HG03354 (cell line): ENCODE data around the gene SLC6A3.
A peak's percentile ranks its signal among the peaks of the same experiment; 100 is the strongest.

Source experiments
- ATAC-seq: cut with Tn5 transposase; IDR thresholded peaks from one replicate; pipeline ENCODE4 v1.9.1; 2021; ENCODE audit warnings: mild to moderate bottlenecking; ENCODE audit not compliant: unreplicated experiment, poor library complexity, severe bottlenecking

Gene SLC6A3

DNA sequence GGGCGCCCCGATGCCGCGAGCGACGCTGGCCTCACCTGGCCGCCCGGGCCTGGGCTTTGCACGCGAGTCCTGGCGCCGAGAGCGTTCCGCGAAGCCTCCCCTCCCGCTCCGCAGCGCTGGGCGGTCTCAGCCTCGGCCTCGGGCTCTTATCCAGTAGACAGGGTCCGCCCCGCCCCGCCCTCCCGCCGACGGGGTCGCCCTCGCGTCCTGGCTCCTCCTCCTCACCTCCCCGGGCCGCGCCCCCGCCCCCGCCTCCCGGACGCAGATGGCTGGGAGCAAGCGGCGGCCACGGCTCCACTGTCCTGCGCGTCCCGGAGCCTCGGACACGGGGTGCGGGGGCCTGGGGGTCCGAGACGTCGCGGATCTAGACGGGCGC, at the start of gene SLC6A3:
TSS of gene SLC6A3 (minus strand) at position 128 of the 376 bp plus-strand sequence. CDS start 2,243 bp downstream, outside the sequence.
- no peak for ATAC-seq

- ATAC-seq: no peak
Observed at GRCh38 chr5:1493941-1494340, 48.7 kb upstream of the SLC6A3 start.

DNA sequence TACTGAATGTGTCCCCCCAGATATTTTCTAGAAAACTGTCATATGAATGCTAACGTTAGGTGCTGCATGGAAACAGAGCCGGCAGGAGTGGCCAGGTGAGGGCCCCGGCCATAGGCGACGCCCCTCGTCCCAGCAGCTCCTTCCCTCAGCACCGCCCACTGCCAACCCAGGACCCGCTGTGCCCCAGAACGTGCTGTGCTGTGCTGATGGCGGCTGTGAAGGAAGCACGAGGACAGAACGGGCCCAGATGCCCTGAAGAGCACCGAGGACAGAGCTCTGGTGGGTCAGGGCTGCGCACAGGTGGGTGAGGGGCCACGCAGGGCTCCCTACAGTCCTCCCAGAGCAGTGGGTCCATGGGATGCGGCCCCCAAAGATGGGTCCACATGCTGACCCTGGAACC, 48.2 kb upstream of the SLC6A3 start:
- no peak for ATAC-seq

DNA sequence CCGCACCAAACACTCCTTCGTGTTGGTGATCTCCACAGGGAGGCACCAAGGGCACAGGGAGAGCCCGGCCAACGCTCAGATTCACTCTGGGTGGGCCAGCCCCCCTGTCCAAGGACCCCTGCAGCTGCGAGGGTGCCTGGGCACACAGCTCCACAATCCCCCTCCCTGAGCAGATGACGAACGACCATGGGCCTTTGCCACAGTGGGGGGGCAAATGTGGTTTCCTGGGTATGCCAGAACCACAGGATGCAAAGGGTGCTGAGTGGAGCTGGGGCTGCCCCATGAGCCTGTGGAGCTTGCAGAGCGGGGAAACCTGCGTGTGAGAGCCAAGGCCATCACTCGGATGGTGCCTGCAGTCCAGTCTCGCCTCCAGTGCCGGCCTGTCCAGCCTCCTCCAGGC, 47.5 kb upstream of the SLC6A3 start:
- ATAC-seq: no peak

GRCh38 chr5:1490376-1490775, 45.1 kb upstream of the SLC6A3 start:
- ATAC-seq: no peak

- no peak for ATAC-seq
Observed at GRCh38 chr5:1489754-1490153, 44.5 kb upstream of the SLC6A3 start.

DNA sequence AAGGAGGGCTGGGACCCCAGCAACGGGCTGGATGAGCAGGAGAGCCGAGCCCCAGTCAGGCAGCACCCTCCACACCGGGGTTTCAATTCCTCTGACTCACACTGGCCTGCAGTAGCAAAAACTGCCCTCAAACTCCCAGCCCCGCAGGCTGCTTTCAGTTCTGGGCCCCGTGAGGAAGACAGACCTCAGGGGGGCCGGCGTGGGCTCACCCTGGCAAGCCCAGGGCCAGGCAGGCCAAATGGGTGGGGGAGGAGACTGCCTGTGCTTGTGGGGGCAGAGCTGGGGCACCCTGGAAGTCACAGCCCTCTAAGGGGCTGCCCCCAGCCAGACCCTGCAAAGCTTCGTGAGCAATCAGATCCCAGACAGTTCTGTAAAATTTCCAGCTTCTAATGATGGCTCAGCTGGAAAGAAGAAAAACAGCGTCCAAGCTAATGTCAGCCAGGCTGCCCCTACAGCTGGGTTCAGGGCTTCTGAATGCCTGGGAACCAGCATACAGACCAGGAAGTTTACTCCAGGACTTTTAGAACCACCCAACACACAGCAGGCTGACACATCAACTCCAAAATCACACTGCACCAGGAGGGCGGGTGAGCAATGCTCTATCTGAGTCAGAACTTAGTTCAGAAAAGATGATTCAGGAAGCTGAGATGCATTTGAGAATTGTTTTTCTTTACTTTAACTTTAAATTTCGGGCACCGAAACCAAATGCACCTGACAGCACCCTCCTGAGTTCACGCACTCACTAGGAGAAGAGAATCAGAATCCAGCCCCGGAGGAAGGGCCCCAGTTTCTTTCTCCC, 43.8 kb upstream of the SLC6A3 start:
- ATAC-seq: peak; percentile 43

DNA sequence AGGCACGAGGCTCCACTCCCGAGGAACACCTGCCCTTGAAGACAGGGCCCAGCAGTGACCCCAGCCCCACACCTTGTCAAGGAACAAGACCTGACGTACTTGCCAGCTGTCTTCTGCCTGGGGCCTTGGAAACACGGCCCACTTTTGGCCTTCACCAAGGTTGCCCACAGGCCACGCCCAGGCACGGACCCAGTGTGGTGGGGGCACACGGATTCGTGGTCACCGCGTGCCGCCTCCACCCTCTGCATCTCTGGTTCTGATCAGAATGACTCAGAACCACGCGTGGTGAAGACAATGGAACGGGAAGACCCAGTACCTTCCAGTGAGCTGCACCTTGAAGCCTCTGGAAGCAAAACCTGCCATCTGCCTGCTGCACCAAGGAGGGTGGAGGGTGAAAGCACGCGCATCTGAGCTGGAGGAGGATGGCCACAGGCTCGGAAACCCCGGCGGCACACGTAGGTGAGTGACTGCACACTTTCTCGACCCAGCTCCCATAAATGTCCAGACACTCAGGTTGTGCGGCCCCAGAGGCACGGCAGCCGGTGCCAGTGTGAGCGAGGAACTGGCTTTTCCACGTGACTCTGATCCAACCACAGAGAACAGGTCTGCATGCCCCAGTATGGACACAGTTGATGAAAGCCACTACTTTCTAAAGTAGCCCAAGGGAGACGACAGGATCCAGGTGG, 42.0 kb upstream of the SLC6A3 start:
- no peak for ATAC-seq

- no peak for ATAC-seq
Observed at GRCh38 chr5:1486271-1486670, 41.0 kb upstream of the SLC6A3 start.

DNA sequence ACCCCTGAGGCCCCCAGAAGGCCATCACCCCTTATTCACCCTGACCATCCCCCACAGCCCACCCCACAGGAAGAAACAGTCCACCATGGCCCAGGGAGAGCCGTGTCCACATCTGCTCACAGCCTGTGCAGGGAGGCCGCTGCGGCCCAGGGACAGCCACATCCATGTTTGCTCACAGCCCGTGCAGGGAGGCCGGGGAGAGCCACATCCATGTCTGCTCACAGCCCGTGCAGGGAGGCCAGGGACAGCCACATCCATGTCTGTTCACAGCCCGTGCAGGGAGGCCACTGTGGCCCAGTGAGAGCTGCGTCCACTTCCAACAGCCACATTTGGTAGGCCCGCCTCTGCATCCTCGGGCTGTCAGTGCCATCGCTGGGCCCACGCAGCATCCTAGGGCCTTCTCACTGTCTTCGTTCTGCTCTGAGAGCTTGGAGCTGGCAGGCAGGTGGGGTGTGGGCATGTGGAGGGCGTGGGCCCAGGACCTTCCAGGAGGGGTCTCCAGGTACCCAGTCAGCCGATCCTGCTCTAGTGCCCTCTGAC, 40.4 kb upstream of the SLC6A3 start:
- ATAC-seq: no peak

- peak; percentile 76 for ATAC-seq
Observed at GRCh38 chr5:1484730-1485578, 39.7 kb upstream of the SLC6A3 start.

GRCh38 chr5:1483856-1484729, 38.9 kb upstream of the SLC6A3 start:
- no peak for ATAC-seq

- ATAC-seq: no peak
Observed at GRCh38 chr5:1483064-1483463, 37.8 kb upstream of the SLC6A3 start.

DNA sequence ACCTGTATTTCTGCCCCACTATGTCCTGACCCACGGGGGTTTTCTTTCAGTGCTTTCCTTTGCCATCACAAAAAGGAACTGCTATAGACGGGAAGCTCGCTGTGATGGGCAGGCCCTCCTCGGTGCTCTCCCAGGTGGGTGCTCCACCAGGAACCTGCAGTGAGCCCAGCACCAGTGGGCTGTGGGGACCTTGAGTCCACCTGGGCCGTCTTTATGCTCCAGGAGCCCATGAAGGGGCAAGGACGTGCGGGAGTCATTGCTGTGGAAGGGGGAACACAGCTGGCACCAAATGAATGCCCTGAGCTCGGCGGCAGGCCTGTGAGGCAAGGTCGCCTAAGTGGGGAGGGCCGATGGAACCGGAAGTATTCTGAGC, 36.7 kb upstream of the SLC6A3 start:
- ATAC-seq: no peak

- no peak for ATAC-seq
Observed at GRCh38 chr5:1481266-1481958, 36.2 kb upstream of the SLC6A3 start.

- ATAC-seq: no peak
Observed at GRCh38 chr5:1480806-1481205, 35.6 kb upstream of the SLC6A3 start.

DNA sequence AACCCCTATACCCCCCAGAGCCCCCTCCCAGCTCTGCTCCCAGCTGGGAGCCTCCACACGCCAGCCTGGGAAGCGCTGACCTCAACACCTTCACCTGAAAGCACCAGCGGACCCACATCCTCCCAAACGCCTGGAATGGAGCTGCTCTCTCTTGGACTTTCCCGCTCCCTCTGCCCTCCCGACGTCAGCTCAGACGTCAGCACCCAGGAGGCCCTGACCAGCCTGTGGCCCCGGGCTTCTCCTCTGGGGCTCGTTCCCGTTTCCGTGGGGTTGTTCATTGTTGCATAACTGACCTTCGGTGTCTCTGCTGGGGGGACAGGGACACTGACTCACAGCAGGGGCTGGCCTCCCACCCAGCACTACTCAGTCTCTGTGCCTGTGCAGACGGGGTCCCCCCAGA, 35.0 kb upstream of the SLC6A3 start:
- ATAC-seq: no peak

DNA sequence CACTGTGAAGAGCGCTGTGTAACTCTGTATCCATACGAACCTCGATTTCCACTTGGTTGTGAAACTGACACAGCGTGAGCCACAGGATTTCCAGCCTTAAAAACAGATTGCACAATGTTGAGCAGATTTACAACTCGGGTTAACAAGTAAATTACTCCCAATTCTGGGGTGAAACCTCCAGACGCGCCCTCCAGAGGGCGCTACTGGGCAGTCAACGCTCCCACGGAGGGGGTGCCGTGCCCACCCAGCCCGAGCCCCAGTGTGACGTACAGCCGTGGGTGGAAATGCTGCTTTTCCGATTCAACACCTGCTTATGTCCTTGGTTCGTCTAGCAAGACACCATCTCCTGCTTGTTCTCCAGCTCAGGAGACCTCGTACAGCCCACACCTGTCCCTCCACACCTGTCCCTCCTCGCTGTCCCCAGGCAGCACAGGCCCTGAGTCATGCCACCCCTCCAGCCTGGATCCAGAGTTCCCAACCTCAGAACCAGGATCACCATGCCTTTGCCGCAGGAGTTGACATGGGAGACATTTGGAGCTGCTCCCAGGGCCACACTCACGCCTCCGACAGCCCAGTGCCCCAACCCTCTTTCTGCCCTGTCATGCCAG, 34.4 kb upstream of the SLC6A3 start:
- ATAC-seq: no peak
